Measurements from ENCODE around the gene SNN.

Gene SNN

DNA sequence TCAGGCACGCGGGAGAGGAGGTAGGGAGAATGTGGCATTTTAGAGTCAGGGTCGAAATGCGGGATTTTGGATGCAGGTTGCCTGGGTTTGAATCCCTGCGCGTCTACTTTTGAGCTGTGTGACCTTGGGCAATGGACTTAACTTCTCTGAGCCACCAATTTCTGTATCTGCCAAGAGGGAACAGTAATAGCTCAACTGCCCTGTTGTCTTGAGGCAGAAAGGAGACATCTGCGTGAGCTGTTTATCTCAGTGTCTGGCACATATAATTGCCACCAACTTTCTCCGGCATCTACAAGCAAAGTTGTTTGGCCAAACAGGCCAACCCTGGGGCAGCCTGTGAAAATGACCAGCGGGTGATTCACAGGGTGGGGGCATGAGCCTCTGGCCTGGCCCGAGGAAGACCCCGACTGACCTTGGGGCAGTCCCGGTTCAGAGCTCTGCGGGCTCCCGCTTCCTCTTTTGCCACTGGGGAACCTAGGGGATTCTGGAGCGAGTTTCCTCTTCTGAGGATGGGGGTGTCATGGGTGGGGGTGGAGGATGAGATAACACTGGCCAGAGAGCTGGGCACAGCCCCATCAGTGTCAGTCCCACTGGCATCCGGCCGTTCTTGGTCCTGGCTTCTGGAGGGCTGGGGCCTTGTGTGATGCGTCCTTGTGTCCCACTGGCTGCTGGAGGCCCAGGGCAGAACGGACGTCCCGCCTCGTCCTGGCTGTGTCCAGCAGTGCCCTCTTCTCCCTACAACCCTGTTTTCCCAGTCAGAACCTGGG, 1.3 kb downstream of the SNN start:
- peak overlapping the region; percentile 71 for H3K4me3 ChIP-seq (ENCODE audit: low read length, poor library complexity, severe bottlenecking)
- no peak for TF ChIP-seq EZH2phosphoT487 (IDR thresholded peaks at IDR 0.05; ENCODE audit: borderline replicate concordance)
- TF ChIP-seq, protein P1, sequence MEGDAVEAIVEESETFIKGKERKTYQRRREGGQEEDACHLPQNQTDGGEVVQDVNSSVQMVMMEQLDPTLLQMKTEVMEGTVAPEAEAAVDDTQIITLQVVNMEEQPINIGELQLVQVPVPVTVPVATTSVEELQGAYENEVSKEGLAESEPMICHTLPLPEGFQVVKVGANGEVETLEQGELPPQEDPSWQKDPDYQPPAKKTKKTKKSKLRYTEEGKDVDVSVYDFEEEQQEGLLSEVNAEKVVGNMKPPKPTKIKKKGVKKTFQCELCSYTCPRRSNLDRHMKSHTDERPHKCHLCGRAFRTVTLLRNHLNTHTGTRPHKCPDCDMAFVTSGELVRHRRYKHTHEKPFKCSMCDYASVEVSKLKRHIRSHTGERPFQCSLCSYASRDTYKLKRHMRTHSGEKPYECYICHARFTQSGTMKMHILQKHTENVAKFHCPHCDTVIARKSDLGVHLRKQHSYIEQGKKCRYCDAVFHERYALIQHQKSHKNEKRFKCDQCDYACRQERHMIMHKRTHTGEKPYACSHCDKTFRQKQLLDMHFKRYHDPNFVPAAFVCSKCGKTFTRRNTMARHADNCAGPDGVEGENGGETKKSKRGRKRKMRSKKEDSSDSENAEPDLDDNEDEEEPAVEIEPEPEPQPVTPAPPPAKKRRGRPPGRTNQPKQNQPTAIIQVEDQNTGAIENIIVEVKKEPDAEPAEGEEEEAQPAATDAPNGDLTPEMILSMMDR (conservative IDR thresholded peaks at IDR 0.05; ENCODE audit: low read length): no peak
- H3K27me3 ChIP-seq (ENCODE audit: insufficient read depth, low read length, poor library complexity, severe bottlenecking): no peaks in the 10 kb centered on the region
- H3K9me2 ChIP-seq (replicated peaks; ENCODE audit: low read depth, low read length): no peaks in the 10 kb centered on the region
- peaks cover 28% of the 10 kb centered on the region; the same call in 1 of the 2 replicates for H3K79me2 ChIP-seq (ENCODE audit: insufficient read depth, low read length)
- H2AFZ ChIP-seq (ENCODE audit: low read length): no peak overlapping the region
- no peaks in the 10 kb centered on the region for H3K9me3 ChIP-seq (ENCODE audit: insufficient read depth, low read depth, low read length)
- H3F3A ChIP-seq (ENCODE audit: low read depth): no peaks in the 10 kb centered on the region
- H3K36me3 ChIP-seq (ENCODE audit: insufficient read depth, low read length): no peaks in the 10 kb centered on the region
- H3K4me2 ChIP-seq (ENCODE audit: low read depth, low read length, poor library complexity, severe bottlenecking): peak overlapping the region; percentile 59
- H3K4me1 ChIP-seq (ENCODE audit: insufficient read depth, low read length, poor library complexity, severe bottlenecking): peaks cover 30% of the 10 kb centered on the region
- no peaks in the 10 kb centered on the region for H4K20me1 ChIP-seq (ENCODE audit: insufficient read depth, low read length, poor library complexity, severe bottlenecking)
- no peak overlapping the region for H3K9ac ChIP-seq (ENCODE audit: low read depth, low read length, poor library complexity, severe bottlenecking)

DNA sequence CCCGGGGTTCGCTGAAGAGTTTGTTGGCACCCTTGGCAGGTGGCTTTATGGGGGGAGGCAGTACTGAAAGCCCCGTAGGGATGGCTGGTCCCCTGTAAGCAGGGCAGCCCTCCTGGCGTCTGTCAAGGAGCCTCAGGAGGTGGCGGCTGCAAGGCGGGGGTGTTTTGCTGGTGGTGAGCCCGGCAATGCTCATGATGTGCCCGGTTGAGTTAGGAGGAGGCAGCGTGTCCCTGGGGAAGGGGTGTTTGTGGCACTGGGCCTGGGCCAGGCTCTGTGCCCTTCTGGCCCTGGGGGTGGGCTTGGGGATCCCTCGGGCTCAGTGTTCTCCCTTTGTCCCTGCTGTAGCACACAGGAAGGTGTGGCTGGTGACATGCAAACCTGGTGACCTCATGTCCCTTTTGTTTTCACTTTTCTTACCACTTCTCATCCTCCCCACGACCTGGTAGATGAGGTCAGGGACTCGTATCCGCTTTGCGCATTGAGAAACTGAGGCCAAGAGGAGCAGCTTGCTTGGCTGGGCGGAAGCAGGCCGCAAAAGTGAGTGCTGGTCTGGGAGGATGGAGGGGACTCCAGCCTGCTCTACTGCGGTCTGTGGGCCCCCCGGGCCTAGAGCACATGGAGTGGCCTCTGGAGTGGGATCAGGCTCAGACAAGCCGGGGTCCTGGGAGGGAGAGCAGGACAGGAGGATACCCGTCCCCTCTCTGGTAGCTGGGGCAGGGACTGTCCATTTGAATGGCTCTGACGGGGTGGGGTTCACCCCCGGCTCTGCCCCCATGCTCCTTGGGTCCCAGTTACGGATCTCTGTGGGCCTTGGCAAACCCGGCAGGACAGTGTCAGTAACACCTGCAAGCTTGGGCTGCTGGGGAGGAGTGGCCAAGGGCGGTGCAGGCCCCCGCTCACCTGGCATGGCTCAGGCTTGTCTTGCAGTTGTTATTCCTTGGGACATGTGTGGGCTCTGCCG, 2.2 kb downstream of the SNN start:
- no peaks in the 10 kb centered on the region for H4K20me1 ChIP-seq (ENCODE audit: insufficient read depth, low read length, poor library complexity, severe bottlenecking)
- no peak for TF ChIP-seq EZH2phosphoT487 (IDR thresholded peaks at IDR 0.05; ENCODE audit: borderline replicate concordance)
- TF ChIP-seq, protein P1 (conservative IDR thresholded peaks at IDR 0.05; ENCODE audit: low read length): no peak
- no peak overlapping the region for H3K9ac ChIP-seq (ENCODE audit: low read depth, low read length, poor library complexity, severe bottlenecking)
- H3K4me1 ChIP-seq (ENCODE audit: insufficient read depth, low read length, poor library complexity, severe bottlenecking): peaks cover 21% of the 10 kb centered on the region
- peak overlapping the region; percentile 71 for H3K4me3 ChIP-seq (ENCODE audit: low read length, poor library complexity, severe bottlenecking)
- no peak overlapping the region for H2AFZ ChIP-seq (ENCODE audit: low read length)
- H3K9me3 ChIP-seq (ENCODE audit: insufficient read depth, low read depth, low read length): no peaks in the 10 kb centered on the region
- H3F3A ChIP-seq (ENCODE audit: low read depth): no peaks in the 10 kb centered on the region
- peaks cover 28% of the 10 kb centered on the region; the same call in 1 of the 2 replicates for H3K79me2 ChIP-seq (ENCODE audit: insufficient read depth, low read length)
- no peaks in the 10 kb centered on the region for H3K9me2 ChIP-seq (replicated peaks; ENCODE audit: low read depth, low read length)
- H3K27me3 ChIP-seq (ENCODE audit: insufficient read depth, low read length, poor library complexity, severe bottlenecking): no peaks in the 10 kb centered on the region
- H3K36me3 ChIP-seq (ENCODE audit: insufficient read depth, low read length): no peaks in the 10 kb centered on the region
- peak overlapping the region; percentile 59 for H3K4me2 ChIP-seq (ENCODE audit: low read depth, low read length, poor library complexity, severe bottlenecking)

DNA sequence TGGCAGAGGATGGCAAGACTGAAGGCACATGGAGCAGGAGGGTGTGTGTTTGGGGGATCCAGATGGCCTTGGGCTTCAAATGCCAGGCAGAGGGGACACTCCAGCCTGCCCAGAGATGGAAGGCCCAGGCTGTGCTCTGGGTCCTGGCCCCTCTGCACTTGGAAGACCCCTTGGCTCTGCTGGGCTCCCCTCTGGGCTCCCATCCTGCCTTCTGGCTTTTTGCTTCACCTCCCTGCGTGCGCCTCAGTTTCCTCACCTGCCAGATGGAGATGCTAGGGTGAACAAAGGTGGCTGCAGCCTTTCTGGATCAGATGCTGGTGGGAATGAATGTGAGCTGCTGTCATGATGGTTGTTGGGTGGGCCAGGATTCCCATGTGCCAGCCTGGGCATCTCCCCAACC, 3.0 kb downstream of the SNN start:
- H3K9me2 ChIP-seq (replicated peaks; ENCODE audit: low read depth, low read length): no peaks in the 10 kb centered on the region
- TF ChIP-seq EZH2phosphoT487 (IDR thresholded peaks at IDR 0.05; ENCODE audit: borderline replicate concordance): no peak
- TF ChIP-seq, protein P1 (conservative IDR thresholded peaks at IDR 0.05; ENCODE audit: low read length): no peak
- no peak overlapping the region for H2AFZ ChIP-seq (ENCODE audit: low read length)
- no peaks in the 10 kb centered on the region for H3K27me3 ChIP-seq (ENCODE audit: insufficient read depth, low read length, poor library complexity, severe bottlenecking)
- H3K4me3 ChIP-seq (ENCODE audit: low read length, poor library complexity, severe bottlenecking): no peak overlapping the region
- H3K4me1 ChIP-seq (ENCODE audit: insufficient read depth, low read length, poor library complexity, severe bottlenecking): peaks cover 14% of the 10 kb centered on the region
- H3F3A ChIP-seq (ENCODE audit: low read depth): no peaks in the 10 kb centered on the region
- no peaks in the 10 kb centered on the region for H3K9me3 ChIP-seq (ENCODE audit: insufficient read depth, low read depth, low read length)
- H3K9ac ChIP-seq (ENCODE audit: low read depth, low read length, poor library complexity, severe bottlenecking): no peak overlapping the region
- peaks cover 28% of the 10 kb centered on the region; the same call in 1 of the 2 replicates for H3K79me2 ChIP-seq (ENCODE audit: insufficient read depth, low read length)
- no peaks in the 10 kb centered on the region for H4K20me1 ChIP-seq (ENCODE audit: insufficient read depth, low read length, poor library complexity, severe bottlenecking)
- H3K36me3 ChIP-seq (ENCODE audit: insufficient read depth, low read length): no peaks in the 10 kb centered on the region
- peak overlapping the region; percentile 54 for H3K4me2 ChIP-seq (ENCODE audit: low read depth, low read length, poor library complexity, severe bottlenecking)
